ENCODE data around the gene IPP. TPM values are rescaled to one million over a fixed set of nuclear protein-coding genes. Genes with fewer than 3 reads are reported as not detected.

The IPP gene
- total RNA-seq, 1 donor from 2014 or later = 13.3 TPM

GRCh38 chr1:45687014-45687753 is 63.3 kb downstream of the IPP start:
- no peaks in the 10 kb centered on the region for H3K9me3 ChIP-seq (ENCODE audit: insufficient read depth, low read depth, low read length)
- H3K4me2 ChIP-seq (ENCODE audit: low read length) = peak overlapping the region; percentile 95
- H3K27me3 ChIP-seq (ENCODE audit: insufficient read depth, low read length) = no peaks in the 10 kb centered on the region
- no peak for FAIRE-seq
- Mint-ChIP-seq H3K9me3 (ENCODE audit: unreplicated experiment) (no peaks in the 10 kb centered on the region), H3K4me3 (ENCODE audit: unreplicated experiment) (peak overlapping the region; percentile 95), H3K4me1 (ENCODE audit: low read depth, unreplicated experiment) (peaks cover 4% of the 10 kb centered on the region), H3K27ac (ENCODE audit: unreplicated experiment) (peak overlapping the region; percentile 96), H3K36me3 (ENCODE audit: low read depth, unreplicated experiment) (peaks cover 2% of the 10 kb centered on the region), H3K27me3 (ENCODE audit: low read depth, unreplicated experiment) (no peaks in the 10 kb centered on the region)
- H3K27ac ChIP-seq (ENCODE audit: low read depth, low read length) = peak overlapping the region; percentile 94
- H3K4me3 ChIP-seq (ENCODE audit: insufficient read depth, low read depth, low read length) = peak overlapping the region; percentile 93
- peaks cover 8% of the 10 kb centered on the region for H3K4me1 ChIP-seq (ENCODE audit: insufficient read depth, low read length)
- TF ChIP-seq EZH2 (IDR thresholded peaks at IDR 0.05; ENCODE audit: insufficient read depth, low read length) (no peak), CTCF (IDR thresholded peaks at IDR 0.05; ENCODE audit: insufficient read depth, low read depth, low read length) (no peak)
- H2AFZ ChIP-seq (ENCODE audit: low read depth, low read length) = peak overlapping the region; percentile 92
- H4K20me1 ChIP-seq (ENCODE audit: insufficient read depth, low read length) = peaks cover 24% of the 10 kb centered on the region
- no peaks in the 10 kb centered on the region for H3K36me3 ChIP-seq (ENCODE audit: insufficient read depth, low read length)
- peaks cover 78% of the 10 kb centered on the region for H3K79me2 ChIP-seq (ENCODE audit: insufficient read depth, low read length)
- DNase-seq (ENCODE audit: low read depth) = peak; percentile 97
- peak overlapping the region; percentile 98 for H3K9ac ChIP-seq (ENCODE audit: low read length)

GRCh38 chr1:45686288-45687013 is 64.0 kb downstream of the IPP start, which contains the start of gene GPBP1L1:
Gene GPBP1L1, minus strand, starts transcription at chr1:45686533. Its CDS starts 27,446 bp downstream, at chr1:45659087.
- peaks cover 28% of the 10 kb centered on the region for H4K20me1 ChIP-seq (ENCODE audit: insufficient read depth, low read length)
- no peaks in the 10 kb centered on the region for H3K36me3 ChIP-seq (ENCODE audit: insufficient read depth, low read length)
- Mint-ChIP-seq H3K4me1 (ENCODE audit: low read depth, unreplicated experiment) (peaks cover 5% of the 10 kb centered on the region), H3K9me3 (ENCODE audit: unreplicated experiment) (no peaks in the 10 kb centered on the region), H3K4me3 (ENCODE audit: unreplicated experiment) (peak within 1 kb of the TSS; percentile 95), H3K36me3 (ENCODE audit: low read depth, unreplicated experiment) (no peaks in the 10 kb centered on the region), H3K27me3 (ENCODE audit: low read depth, unreplicated experiment) (no peaks in the 10 kb centered on the region), H3K27ac (ENCODE audit: unreplicated experiment) (peak within 1 kb of the TSS; percentile 96)
- peak; percentile 87 for DNase-seq (ENCODE audit: low read depth)
- peak within 1 kb of the TSS; percentile 94 for H3K27ac ChIP-seq (ENCODE audit: low read depth, low read length)
- H3K4me1 ChIP-seq (ENCODE audit: insufficient read depth, low read length) = peaks cover 8% of the 10 kb centered on the region
- H3K4me2 ChIP-seq (ENCODE audit: low read length) = peak within 1 kb of the TSS; percentile 95
- peak within 1 kb of the TSS; percentile 96 for H2AFZ ChIP-seq (ENCODE audit: low read depth, low read length)
- H3K79me2 ChIP-seq (ENCODE audit: insufficient read depth, low read length) = peaks cover 83% of the 10 kb centered on the region
- peak within 1 kb of the TSS; percentile 93 for H3K4me3 ChIP-seq (ENCODE audit: insufficient read depth, low read depth, low read length)
- H3K27me3 ChIP-seq (ENCODE audit: insufficient read depth, low read length) = no peaks in the 10 kb centered on the region
- H3K9me3 ChIP-seq (ENCODE audit: insufficient read depth, low read depth, low read length) = no peaks in the 10 kb centered on the region
- H3K9ac ChIP-seq (ENCODE audit: low read length) = peak within 1 kb of the TSS; percentile 98
- TF ChIP-seq CTCF (IDR thresholded peaks at IDR 0.05; ENCODE audit: insufficient read depth, low read depth, low read length) (no peak), EZH2 (IDR thresholded peaks at IDR 0.05; ENCODE audit: insufficient read depth, low read length) (no peak)
- FAIRE-seq = no peak

Data from astrocyte (in vitro differentiated cells and primary cell).